ENCODE data around the gene SYCN.

DNA sequence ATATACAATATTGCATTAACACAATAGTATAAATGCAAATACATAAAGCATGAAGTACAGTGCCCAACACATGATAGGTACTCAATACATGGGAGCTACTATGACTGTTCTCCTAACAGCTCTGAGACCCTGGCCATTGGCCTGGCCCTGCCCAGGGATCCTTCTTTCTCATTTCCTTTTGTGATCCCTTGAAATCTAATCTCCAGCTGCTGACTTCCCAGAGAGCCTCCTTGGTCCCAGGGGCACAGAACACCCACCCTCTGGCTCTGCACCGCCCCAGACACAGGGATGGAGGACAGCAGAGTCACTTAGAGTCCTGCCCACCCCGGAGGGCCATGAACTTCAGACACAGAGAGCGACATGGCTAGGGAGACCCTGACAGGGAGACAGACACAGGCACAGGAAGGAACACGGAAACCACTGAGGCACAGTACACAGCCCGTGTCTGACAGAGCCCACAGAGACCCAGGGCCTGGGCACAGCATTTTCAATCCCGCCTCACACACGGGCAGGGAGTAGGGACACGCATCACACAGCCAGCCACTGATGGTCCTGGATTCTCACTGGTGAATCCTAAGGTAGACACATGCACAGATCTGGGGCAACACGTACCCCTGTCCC is 4.2 kb upstream of the SYCN start:
- TF ChIP-seq ZNF274 (IDR thresholded peaks at IDR 0.05; ENCODE audit: low read depth, low read length) (no peak), YY1 (IDR thresholded peaks at IDR 0.05; ENCODE audit: insufficient read depth, insufficient read length) (no peak)
